H7 (cell line): Measurements from ENCODE around the gene SH2D4B. TPM values are rescaled to one million over a fixed set of nuclear protein-coding genes. Genes with fewer than 3 reads are reported as not detected.

ENCODE experiments used
- DNase-seq: peaks from one replicate; pipeline ENCODE4 v3.0.0; 2012
- H3K27me3 ChIP-seq: 2 replicates; pipeline ENCODE4 v1.6.0; 2011; ENCODE audit warnings: mild to moderate bottlenecking, low read length; ENCODE audit not compliant: control insufficient read depth, insufficient read depth
- H3K36me3 ChIP-seq: replicated peaks from 2 replicates; pipeline ENCODE4 v1.5.1; 2011; ENCODE audit warnings: low read length; ENCODE audit not compliant: control insufficient read depth, insufficient read depth
- H3K4me3 ChIP-seq: 2 replicates; pipeline ENCODE4 v1.5.1; 2011; ENCODE audit warnings: low read depth, mild to moderate bottlenecking, control low read depth, low read length, moderate library complexity; ENCODE audit not compliant: insufficient read depth
- total RNA-seq: library from RNA; depleted of rRNA; stranded (reverse); fragments of >200 nt; shearing (Covaris generic); gene quantifications from 2 replicates; pipeline ENCODE4 v1.2.3, GENCODE V29; 2014

The SH2D4B gene
- total RNA-seq, 1 experiment from 2014 or later = not detected

DNA sequence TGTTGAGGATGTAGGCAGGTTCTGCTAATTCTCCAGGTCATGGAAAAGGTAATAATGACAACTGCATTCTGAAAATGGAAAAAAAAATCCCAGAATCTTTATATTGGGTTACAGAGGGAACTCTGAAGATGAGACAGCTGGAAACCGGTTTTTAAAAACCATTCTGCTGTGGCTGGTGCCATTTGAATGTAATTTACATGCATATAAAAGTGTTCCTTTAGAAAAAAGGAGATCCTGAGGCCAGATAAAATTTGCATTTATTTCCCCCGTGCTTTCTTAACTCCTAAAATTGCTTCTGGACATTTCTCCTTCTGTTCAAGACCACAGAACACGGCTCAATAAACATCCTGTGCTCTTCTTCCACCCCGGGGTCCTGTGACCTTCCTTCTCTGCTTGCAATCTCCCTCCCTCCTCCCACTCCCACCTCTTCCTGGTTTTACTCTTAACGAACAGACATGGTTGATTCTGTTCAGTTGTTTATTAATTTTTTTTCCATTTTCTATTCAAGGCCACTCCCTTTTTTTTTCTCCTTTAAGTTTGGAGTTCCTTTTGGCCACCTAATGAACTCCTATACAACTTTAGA is 41.6 kb downstream of the SH2D4B start:
- Histone ChIP-seq H3K27me3 (no peaks in the 10 kb centered on the region), H3K4me3 (no peak overlapping the region), H3K36me3 (no peaks in the 10 kb centered on the region)
- no peak for DNase-seq

DNA sequence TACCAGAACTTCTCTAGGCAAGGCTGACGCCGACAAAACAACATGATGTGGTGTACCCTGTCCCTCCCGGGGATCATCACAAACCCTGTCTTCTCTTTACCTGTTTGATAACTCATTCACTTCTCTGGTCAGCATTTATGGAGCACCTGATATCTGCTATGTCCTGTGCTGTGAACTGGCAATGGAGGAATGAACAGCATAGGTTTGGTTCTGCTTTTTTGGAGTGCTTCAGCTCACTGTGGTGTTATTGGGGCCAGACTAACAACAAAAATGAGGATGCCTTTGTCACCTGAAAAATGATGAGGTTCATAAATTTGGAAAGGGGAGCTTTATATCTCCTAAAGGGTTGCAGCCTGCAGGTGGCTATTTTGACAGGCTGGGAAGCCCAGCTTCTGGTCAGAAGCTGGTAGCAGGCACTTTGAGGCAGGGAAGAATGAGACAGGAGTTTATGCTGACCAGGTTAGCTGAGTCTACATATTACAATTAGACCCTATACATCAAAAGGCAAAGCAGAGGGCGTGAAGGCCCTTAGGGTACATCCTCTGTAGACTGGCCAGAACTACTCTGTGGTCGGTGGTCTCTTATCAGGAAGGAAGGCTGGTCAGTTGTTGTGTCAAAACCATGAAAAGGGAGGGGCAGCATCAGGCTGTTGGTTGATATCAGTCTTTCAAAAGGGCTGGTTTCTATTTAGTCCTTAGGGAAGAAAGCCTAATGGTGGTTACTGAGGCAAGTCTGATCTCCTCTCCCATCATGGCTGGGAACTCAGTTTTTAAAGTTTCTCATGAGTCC is 42.3 kb downstream of the SH2D4B start:
- no peaks in the 10 kb centered on the region for H3K27me3 ChIP-seq
- H3K36me3 ChIP-seq = no peaks in the 10 kb centered on the region
- no peak for DNase-seq
- no peak overlapping the region for H3K4me3 ChIP-seq

- no peaks in the 10 kb centered on the region for H3K36me3 ChIP-seq
- no peaks in the 10 kb centered on the region for H3K27me3 ChIP-seq
- no peak for DNase-seq
- no peak overlapping the region for H3K4me3 ChIP-seq
Measured at GRCh38 chr10:80580638-80581468, 43.2 kb downstream of the SH2D4B start.

GRCh38 chr10:80581469-80581835 is 43.8 kb downstream of the SH2D4B start:
- Histone ChIP-seq H3K27me3 (no peaks in the 10 kb centered on the region), H3K36me3 (no peaks in the 10 kb centered on the region), H3K4me3 (no peak overlapping the region)
- no peak for DNase-seq

DNA sequence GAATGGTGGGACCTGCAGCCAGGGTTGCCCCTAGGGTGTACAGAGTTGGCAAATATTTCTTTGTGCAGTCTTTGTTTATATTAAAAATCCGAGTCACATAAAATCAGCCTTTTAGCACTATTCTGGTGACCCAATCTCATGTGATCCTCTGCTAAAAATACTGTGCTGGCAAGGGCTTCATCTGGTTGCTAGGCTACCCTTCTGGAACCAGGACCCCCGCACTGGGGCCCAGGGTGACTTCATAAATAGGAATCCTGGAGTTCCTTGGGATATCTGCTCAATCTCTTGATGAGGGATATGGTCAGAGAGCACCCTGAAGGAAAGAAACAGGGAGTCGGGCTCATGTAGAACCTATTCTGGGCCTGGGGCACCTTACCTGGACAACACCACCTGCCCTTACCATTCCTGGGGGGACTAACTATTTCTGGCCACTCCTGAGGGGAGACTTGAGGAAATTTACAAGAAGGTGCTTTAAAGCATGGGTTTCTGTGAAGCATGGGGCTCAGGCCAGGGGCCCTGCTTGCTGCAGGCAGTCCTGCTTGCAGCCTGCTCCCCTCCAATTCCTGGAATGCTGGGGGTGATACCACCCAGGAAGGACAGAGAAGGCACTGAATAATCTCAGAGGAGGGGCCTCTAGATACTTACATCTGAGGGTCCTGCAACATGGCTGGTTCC is 44.7 kb downstream of the SH2D4B start:
- DNase-seq = no peak
- Histone ChIP-seq H3K4me3 (no peak overlapping the region), H3K36me3 (no peaks in the 10 kb centered on the region), H3K27me3 (no peaks in the 10 kb centered on the region)

GRCh38 chr10:80583685-80584084 is 46.0 kb downstream of the SH2D4B start:
- H3K4me3 ChIP-seq = no peak overlapping the region
- no peaks in the 10 kb centered on the region for H3K27me3 ChIP-seq
- no peaks in the 10 kb centered on the region for H3K36me3 ChIP-seq
- no peak for DNase-seq

GRCh38 chr10:80585812-80586211 is 48.1 kb downstream of the SH2D4B start:
- DNase-seq = no peak
- H3K4me3 ChIP-seq = no peak overlapping the region
- no peaks in the 10 kb centered on the region for H3K36me3 ChIP-seq
- no peaks in the 10 kb centered on the region for H3K27me3 ChIP-seq

DNA sequence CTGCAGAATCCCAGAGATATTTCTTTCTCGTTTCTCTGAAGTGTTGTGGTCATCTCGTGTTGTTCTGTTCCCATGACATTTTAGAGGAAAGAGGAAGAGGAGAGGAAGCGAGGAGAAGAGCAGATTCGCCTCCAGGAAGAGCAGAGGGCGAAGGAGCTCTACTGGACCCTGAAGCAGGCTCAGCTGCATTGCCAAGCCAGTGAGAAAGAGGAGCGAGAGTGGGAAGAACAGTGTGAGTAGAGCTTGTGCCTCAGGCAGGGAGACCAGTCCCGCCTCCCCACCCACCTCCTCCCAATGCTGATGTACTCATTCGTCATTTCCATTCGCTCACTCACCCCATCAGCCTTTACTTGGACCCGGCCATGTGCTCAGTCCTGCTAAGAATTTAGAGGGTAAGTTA is 50.8 kb downstream of the SH2D4B start:
- no peak overlapping the region for H3K4me3 ChIP-seq
- no peak for DNase-seq
- no peaks in the 10 kb centered on the region for H3K36me3 ChIP-seq
- H3K27me3 ChIP-seq = no peaks in the 10 kb centered on the region

- DNase-seq = no peak
- Histone ChIP-seq H3K36me3 (no peaks in the 10 kb centered on the region), H3K27me3 (no peaks in the 10 kb centered on the region), H3K4me3 (no peak overlapping the region)
Measured at GRCh38 chr10:80589726-80590373, 52.1 kb downstream of the SH2D4B start.

DNA sequence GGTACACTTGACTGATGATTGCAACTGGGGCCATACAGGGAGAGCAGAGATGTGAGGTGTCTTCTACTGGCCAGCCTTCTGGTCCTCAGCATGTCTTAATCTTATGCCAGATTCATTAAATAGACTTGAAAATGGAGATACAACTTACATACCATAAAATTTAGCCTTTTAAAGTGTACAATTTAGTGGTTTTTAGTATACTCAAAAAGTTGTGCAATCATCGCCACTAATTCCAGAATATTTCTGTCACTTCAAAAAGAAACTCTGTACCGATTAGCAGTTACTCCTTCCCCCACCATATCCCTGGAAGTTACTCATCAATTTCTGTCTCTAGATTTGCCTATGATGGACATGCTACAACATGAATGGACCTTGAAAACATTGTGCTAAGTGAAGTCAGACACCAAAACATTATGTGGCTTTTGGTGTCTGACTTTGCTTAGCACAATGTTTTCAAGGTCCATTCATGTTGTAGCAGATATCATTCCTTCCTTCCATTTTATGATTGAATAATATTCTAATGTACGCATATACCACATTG is 53.0 kb downstream of the SH2D4B start:
- no peak for DNase-seq
- Histone ChIP-seq H3K4me3 (no peak overlapping the region), H3K27me3 (no peaks in the 10 kb centered on the region), H3K36me3 (no peaks in the 10 kb centered on the region)

- H3K27me3 ChIP-seq = no peaks in the 10 kb centered on the region
- H3K4me3 ChIP-seq = no peak overlapping the region
- no peaks in the 10 kb centered on the region for H3K36me3 ChIP-seq
- DNase-seq = peak; percentile 72
Measured at GRCh38 chr10:80596391-80597257, 58.9 kb downstream of the SH2D4B start.

- H3K27me3 ChIP-seq = no peaks in the 10 kb centered on the region
- H3K4me3 ChIP-seq = no peak overlapping the region
- no peak for DNase-seq
- no peaks in the 10 kb centered on the region for H3K36me3 ChIP-seq
Measured at GRCh38 chr10:80598084-80598798, 60.5 kb downstream of the SH2D4B start.

DNA sequence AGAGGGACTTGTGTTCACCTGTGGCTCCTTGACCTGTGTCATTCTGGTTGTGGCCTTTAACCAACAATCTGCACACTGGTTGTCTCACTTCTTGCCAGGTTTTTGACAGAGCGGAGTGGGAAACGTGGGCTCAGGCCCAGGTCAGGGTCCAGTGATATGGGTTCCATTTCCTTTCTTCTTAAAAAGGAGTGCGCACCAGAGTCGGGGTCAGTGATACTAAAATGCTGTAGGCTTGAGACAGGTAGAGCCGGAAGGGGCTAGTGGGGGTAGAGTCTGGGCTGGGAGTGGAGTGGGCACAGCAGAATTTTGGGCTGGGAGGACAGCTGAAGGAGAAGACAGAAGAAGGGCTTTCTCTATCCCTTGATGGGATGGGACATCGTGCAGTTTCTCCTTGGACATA is 61.2 kb downstream of the SH2D4B start:
- no peak overlapping the region for H3K4me3 ChIP-seq
- DNase-seq = no peak

More for the DNA sequence above, 61.2 kb downstream of the SH2D4B start:
- H3K36me3 ChIP-seq = no peaks in the 10 kb centered on the region
- H3K27me3 ChIP-seq = no peaks in the 10 kb centered on the region
